GM21360 (cell line): ENCODE data around the gene DMRTA1.
"Not testable (repeated sequence)": the region's sequence is repeated elsewhere in the genome, so short reads cannot be mapped to it uniquely, and the experiment has no call there.

Experiments used
- ATAC-seq: cut with Tn5 transposase; IDR thresholded peaks from one replicate; pipeline ENCODE4 v1.9.1; 2021; ENCODE audit warnings: mild to moderate bottlenecking, moderate library complexity; ENCODE audit not compliant: unreplicated experiment

The DMRTA1 gene

GRCh38 chr9:22446589-22446949, at the start of gene DMRTA1:
TSS of gene DMRTA1 (plus strand) at chr9:22446824. CDS start at chr9:22447066, 242 bp downstream.
- peak; percentile 17 for ATAC-seq

GRCh38 chr9:22401671-22402070, 45.0 kb upstream of the DMRTA1 start:
- ATAC-seq: no peak

- ATAC-seq: no peak
Measured at GRCh38 chr9:22405869-22406659, 40.6 kb upstream of the DMRTA1 start.

GRCh38 chr9:22413884-22414283, 32.7 kb upstream of the DMRTA1 start:
- no peak for ATAC-seq

- no peak for ATAC-seq
Measured at GRCh38 chr9:22415941-22416691, 30.5 kb upstream of the DMRTA1 start.

GRCh38 chr9:22416692-22417060, 29.9 kb upstream of the DMRTA1 start:
- no peak for ATAC-seq

GRCh38 chr9:22423566-22423965, 23.1 kb upstream of the DMRTA1 start:
- no peak for ATAC-seq

GRCh38 chr9:22424616-22425015, 22.0 kb upstream of the DMRTA1 start:
- ATAC-seq: no peak

- no peak for ATAC-seq
Measured at GRCh38 chr9:22425551-22425950, 21.1 kb upstream of the DMRTA1 start.

GRCh38 chr9:22427226-22427880, 19.3 kb upstream of the DMRTA1 start:
- ATAC-seq: no peak

GRCh38 chr9:22433691-22434090, 12.9 kb upstream of the DMRTA1 start:
- ATAC-seq: no peak

GRCh38 chr9:22435252-22435651, 11.4 kb upstream of the DMRTA1 start:
- ATAC-seq: not testable (repeated sequence)

- not testable (repeated sequence) for ATAC-seq
Measured at GRCh38 chr9:22437461-22438067, 9.1 kb upstream of the DMRTA1 start.

GRCh38 chr9:22440841-22441240, 5.8 kb upstream of the DMRTA1 start:
- no peak for ATAC-seq

- ATAC-seq: peak; percentile 70
Measured at GRCh38 chr9:22446950-22447617, 460 bp downstream of the DMRTA1 start.

- ATAC-seq: no peak
Measured at GRCh38 chr9:22447618-22448305, 1.1 kb downstream of the DMRTA1 start.

- ATAC-seq: no peak
Measured at GRCh38 chr9:22449719-22450118, 3.1 kb downstream of the DMRTA1 start.

GRCh38 chr9:22452415-22453010, 5.9 kb downstream of the DMRTA1 start:
- peak; percentile 71 for ATAC-seq

- no peak for ATAC-seq
Measured at GRCh38 chr9:22454016-22454415, 7.4 kb downstream of the DMRTA1 start.

- ATAC-seq: no peak
Measured at GRCh38 chr9:22455181-22455580, 8.6 kb downstream of the DMRTA1 start.
